BLaER1 treated with 17β-estradiol and CSF1 and Interleukin-3, amounts not matched to agents 10 nM and 100 nM (cell line): ENCODE measurements around the gene METTL16.
"Not testable (repeated sequence)": the region's sequence is repeated elsewhere in the genome, so short reads cannot be mapped to it uniquely, and the experiment has no call there.

Experiments used
- H3K27ac ChIP-seq, 11 experiments: shearing (Covaris generic); formaldehyde crosslinking; 2 replicates each; pipeline ENCODE4 v1.8.1; 2022
- H3K27me3 ChIP-seq, 11 experiments: shearing (Covaris generic); formaldehyde crosslinking; 2 replicates each; pipeline ENCODE4 v1.8.1; 2022
- H3K36me3 ChIP-seq, 11 experiments: shearing (Covaris generic); formaldehyde crosslinking; 2 replicates each; pipeline ENCODE4 v1.8.1; 2022
- H3K4me1 ChIP-seq, 10 experiments: shearing (Covaris generic); formaldehyde crosslinking; 2 replicates each; pipeline ENCODE4 v1.8.1; 2022
- H3K4me2 ChIP-seq, 11 experiments: shearing (Covaris generic); formaldehyde crosslinking; 2 replicates each; pipeline ENCODE4 v1.8.1; 2022
- H3K4me3 ChIP-seq, 10 experiments: shearing (Covaris generic); formaldehyde crosslinking; 2 replicates each; pipeline ENCODE4 v1.8.1; 2022
- H3K9ac ChIP-seq, 11 experiments: shearing (Covaris generic); formaldehyde crosslinking; 2 replicates each; pipeline ENCODE4 v1.8.1; 2022
- H3K9me3 ChIP-seq, 11 experiments: shearing (Covaris generic); formaldehyde crosslinking; replicated peaks in 1 of 11; 2 replicates each; pipeline ENCODE4 v1.8.1; 2022
- H4K20me1 ChIP-seq, 11 experiments: shearing (Covaris generic); formaldehyde crosslinking; 2 replicates each; pipeline ENCODE4 v1.8.1; 2022
- Cebpa-rat ChIP-seq, 11 experiments: shearing (Covaris generic); IDR thresholded peaks; 2 replicates each; pipeline ENCODE4 v1.8.1; 2022

Gene METTL16

GRCh38 chr17:2439997-2440396 is 71.7 kb downstream of the METTL16 start:
- peak overlapping the region in 8 of 11 experiments; percentile 28 to 89 (median 76); a peak in 14 of 22 replicates for H3K27ac ChIP-seq
- TF ChIP-seq Cebpa-rat (IDR thresholded peaks at IDR 0.05): peak in 3 of 11 experiments; percentile 36 to 75 (median 63); a peak in 5 of 22 replicates
- H3K9me3 ChIP-seq, H3K27me3 ChIP-seq, H3K4me3 ChIP-seq: not testable (repeated sequence)
- peaks cover 32 to 90% (median 66%) of the 10 kb centered on the region in 11 experiments for H3K36me3 ChIP-seq
- H3K4me2 ChIP-seq: peak overlapping the region in 5 of 11 experiments; percentile 39 to 86 (median 79); a peak in 10 of 22 replicates
- peak overlapping the region in 4 of 11 experiments; percentile 50 to 73 (median 68); a peak in 8 of 22 replicates for H3K9ac ChIP-seq
- H3K4me1 ChIP-seq: peaks cover 38 to 73% (median 52%) of the 10 kb centered on the region in 10 experiments
- H4K20me1 ChIP-seq: peaks cover 0 to 25% (median 0%) of the 10 kb centered on the region in 11 experiments; a peak in 7 of 22 replicates

DNA sequence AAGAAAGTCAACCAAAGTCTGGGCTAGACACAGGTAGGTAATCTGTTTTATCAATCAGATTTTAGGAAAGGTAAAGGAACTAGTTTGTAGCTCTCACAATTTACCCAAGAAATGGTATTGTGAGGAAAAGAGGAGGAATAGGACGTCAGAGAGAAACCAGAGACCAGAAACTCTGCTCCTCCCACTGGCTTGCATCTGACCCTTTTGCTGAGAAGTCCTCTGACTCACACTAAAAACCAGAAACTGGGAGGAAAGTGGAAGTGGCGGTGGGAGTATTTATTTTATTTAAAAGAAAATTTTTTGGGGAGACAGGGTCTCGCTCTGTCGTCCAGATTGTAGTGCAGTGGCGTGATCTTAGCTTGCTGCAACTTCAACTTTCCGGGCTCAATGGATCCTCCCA is 72.9 kb downstream of the METTL16 start:
- H3K9ac ChIP-seq: peak overlapping the region in 6 of 11 experiments; percentile 34 to 73 (median 65); a peak in 10 of 22 replicates
- no peaks in the 10 kb centered on the region for H3K27me3 ChIP-seq
- peaks cover 0 to 15% (median 0%) of the 10 kb centered on the region in 11 experiments; a peak in 6 of 22 replicates for H4K20me1 ChIP-seq
- H3K4me2 ChIP-seq: peak overlapping the region in 9 of 11 experiments; percentile 8 to 90 (median 79); a peak in 14 of 22 replicates
- H3K27ac ChIP-seq: peak overlapping the region in 9 of 11 experiments; percentile 23 to 89 (median 75); a peak in 15 of 22 replicates
- peaks cover 37 to 90% (median 66%) of the 10 kb centered on the region in 11 experiments for H3K36me3 ChIP-seq
- H3K4me3 ChIP-seq: no peak overlapping the region
- H3K9me3 ChIP-seq: peaks cover 0 to 10% (median 5%) of the 10 kb centered on the region in 11 experiments; a peak in 12 of 22 replicates
- TF ChIP-seq Cebpa-rat (IDR thresholded peaks at IDR 0.05): no peak
- H3K4me1 ChIP-seq: peaks cover 50 to 85% (median 63%) of the 10 kb centered on the region in 10 experiments

DNA sequence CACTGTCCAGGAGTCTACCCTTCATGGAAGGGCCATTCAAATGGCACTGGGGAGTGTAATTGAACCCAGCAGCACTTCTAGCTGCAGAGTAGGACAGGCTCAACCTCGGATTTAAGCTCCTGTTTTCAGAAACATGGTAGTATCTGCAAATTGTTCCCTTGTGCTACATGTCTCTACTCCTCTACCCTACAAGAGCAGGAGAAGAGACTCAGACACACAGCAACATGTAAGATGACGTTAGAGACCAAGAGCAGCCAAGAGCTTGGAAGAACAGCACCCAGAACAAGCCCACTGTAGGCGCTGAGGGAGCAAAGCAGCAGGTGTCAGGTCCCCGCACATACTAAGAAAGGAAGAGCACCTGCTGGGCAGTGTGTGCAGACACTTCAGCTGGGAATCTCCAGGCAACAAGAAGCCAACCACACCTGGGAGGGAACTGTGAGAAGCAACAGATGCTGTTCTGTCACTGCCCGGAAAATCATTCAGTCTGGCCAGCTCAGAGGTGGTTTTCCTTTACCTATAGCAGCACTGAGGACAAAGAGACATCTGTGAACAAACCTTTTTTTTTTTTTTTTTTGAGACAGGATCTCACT is 75.3 kb downstream of the METTL16 start:
- Histone ChIP-seq H3K9ac (peak overlapping the region in 7 of 11 experiments; percentile 10 to 70 (median 57); a peak in 9 of 22 replicates), H3K4me1 (peaks cover 52 to 83% (median 67%) of the 10 kb centered on the region in 10 experiments), H3K27ac (peak overlapping the region in 8 of 11 experiments; percentile 14 to 80 (median 58); a peak in 12 of 22 replicates), H3K4me2 (peak overlapping the region; percentile 63 to 91 (median 79)), H3K4me3 (peak overlapping the region in 4 of 10 experiments; percentile 10 to 47 (median 34); a peak in 4 of 20 replicates), H3K9me3 (peaks cover 0 to 10% (median 5%) of the 10 kb centered on the region in 11 experiments; a peak in 12 of 22 replicates), H4K20me1 (peaks cover 0 to 14% (median 0%) of the 10 kb centered on the region in 11 experiments; a peak in 6 of 22 replicates), H3K36me3 (peaks cover 57 to 93% (median 83%) of the 10 kb centered on the region in 11 experiments), H3K27me3 (no peaks in the 10 kb centered on the region)
- TF ChIP-seq Cebpa-rat (IDR thresholded peaks at IDR 0.05): no peak

GRCh38 chr17:2435862-2436261 is 75.8 kb downstream of the METTL16 start:
- Histone ChIP-seq H3K27me3 (no peaks in the 10 kb centered on the region), H3K4me3 (peak overlapping the region in 4 of 10 experiments; percentile 25 to 47 (median 38); a peak in 7 of 20 replicates), H3K9me3 (peaks cover 0 to 5% (median under 1%) of the 10 kb centered on the region in 11 experiments; a peak in 7 of 22 replicates), H3K27ac (peak overlapping the region in 10 of 11 experiments; percentile 33 to 80 (median 58); a peak in 13 of 22 replicates), H3K4me2 (peak overlapping the region; percentile 63 to 91 (median 79)), H4K20me1 (peaks cover 0 to 14% (median 0%) of the 10 kb centered on the region in 11 experiments; a peak in 6 of 22 replicates), H3K9ac (peak overlapping the region in 10 of 11 experiments; percentile 11 to 70 (median 56); a peak in 16 of 22 replicates), H3K36me3 (peaks cover 55 to 93% (median 83%) of the 10 kb centered on the region in 11 experiments), H3K4me1 (peaks cover 52 to 83% (median 67%) of the 10 kb centered on the region in 10 experiments)
- TF ChIP-seq Cebpa-rat (IDR thresholded peaks at IDR 0.05): no peak

DNA sequence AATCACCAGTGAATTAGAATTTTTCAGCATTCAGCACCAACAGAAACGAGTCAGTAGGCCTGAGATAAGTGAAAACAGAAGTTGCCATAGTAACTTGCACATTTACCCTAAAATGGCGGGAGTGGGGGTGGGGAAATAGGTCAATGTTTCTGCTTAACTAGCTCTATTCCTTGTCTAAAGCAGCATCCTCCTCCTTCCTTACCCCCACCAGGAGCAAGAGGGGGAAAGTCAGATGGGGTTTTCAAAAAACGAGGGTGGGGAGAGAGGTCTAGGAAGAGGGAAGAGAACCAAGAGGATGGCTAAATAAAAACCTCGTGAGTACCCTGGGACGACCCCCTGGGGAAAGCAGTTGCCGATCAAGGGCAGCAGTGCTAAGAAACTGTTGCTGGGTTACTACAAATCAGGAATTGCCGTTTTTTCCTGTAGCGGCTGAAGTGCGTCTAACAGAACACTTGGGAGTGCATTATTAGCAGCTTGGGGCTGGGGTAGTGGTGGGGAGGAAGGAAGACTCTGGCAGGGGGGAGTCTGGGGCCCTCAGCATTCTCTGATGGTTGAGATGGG is 76.4 kb downstream of the METTL16 start:
- Histone ChIP-seq H3K27ac (peak overlapping the region; percentile 33 to 80 (median 58); a peak in 20 of 22 replicates), H3K4me3 (peak overlapping the region in 3 of 10 experiments; percentile 25 to 47 (median 44); a peak in 6 of 20 replicates), H3K4me1 (peaks cover 52 to 78% (median 66%) of the 10 kb centered on the region in 10 experiments), H3K9ac (peak overlapping the region; percentile 9 to 70 (median 55); a peak in 17 of 22 replicates), H3K4me2 (peak overlapping the region; percentile 63 to 91 (median 79)), H4K20me1 (peaks cover 0 to 14% (median 0%) of the 10 kb centered on the region in 11 experiments; a peak in 6 of 22 replicates), H3K36me3 (peaks cover 50 to 93% (median 81%) of the 10 kb centered on the region in 11 experiments), H3K9me3 (no peaks in the 10 kb centered on the region), H3K27me3 (no peaks in the 10 kb centered on the region)
- TF ChIP-seq Cebpa-rat (IDR thresholded peaks at IDR 0.05): no peak

DNA sequence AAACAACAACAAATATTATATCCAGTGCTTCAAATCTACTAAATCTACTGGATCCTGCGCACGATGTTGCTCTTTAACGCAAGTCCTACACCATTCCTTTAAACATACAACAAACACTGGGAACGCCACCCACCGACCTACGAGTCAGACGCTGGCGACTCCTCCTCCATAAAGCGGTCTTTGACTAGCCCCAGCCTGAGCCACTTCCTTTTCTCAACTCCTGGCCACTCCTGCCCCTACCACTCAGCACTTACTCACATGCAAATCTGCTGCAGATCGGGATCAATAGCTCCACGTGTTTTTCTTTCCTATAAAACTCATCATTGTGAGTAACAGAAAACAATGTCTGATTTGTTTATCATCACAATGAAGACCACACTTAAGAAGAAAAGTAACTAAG is 78.0 kb downstream of the METTL16 start:
- peaks cover 50 to 91% (median 72%) of the 10 kb centered on the region in 11 experiments; a peak in 21 of 22 replicates for H3K36me3 ChIP-seq
- peak overlapping the region in 2 of 11 experiments; percentile 71 to 80; a peak in 1 of 22 replicates for H3K27ac ChIP-seq
- no peaks in the 10 kb centered on the region for H3K27me3 ChIP-seq
- peak overlapping the region in 8 of 11 experiments; percentile 30 to 91 (median 85); a peak in 14 of 22 replicates for H3K4me2 ChIP-seq
- no peak overlapping the region for H3K4me3 ChIP-seq
- peaks cover 47 to 62% (median 54%) of the 10 kb centered on the region in 10 experiments for H3K4me1 ChIP-seq
- H3K9ac ChIP-seq: no peak overlapping the region
- no peak for TF ChIP-seq Cebpa-rat (IDR thresholded peaks at IDR 0.05)
- peaks cover 0 to 14% (median 0%) of the 10 kb centered on the region in 11 experiments; a peak in 6 of 22 replicates for H4K20me1 ChIP-seq
- H3K9me3 ChIP-seq: no peaks in the 10 kb centered on the region

DNA sequence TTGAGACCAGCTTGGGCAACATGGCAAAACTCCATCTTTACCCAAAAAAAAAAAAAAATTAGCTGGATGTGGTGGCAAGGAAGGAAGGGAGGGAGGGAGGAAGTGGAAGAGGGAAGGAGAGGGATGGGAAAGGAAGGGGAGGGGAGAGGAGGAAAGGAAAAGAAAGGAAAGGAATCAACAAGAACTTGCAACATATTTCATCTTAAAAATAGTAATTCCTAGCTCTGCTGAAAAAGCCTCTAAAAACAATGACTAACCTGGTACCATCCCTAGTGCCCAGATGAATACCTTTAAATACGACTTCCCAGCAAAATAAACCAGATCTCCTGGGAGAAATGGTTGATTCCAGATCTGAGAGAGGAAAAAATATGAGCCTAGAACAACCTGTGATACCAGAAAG is 83.8 kb downstream of the METTL16 start:
- Histone ChIP-seq H4K20me1 (peaks cover 0 to 7% (median 0%) of the 10 kb centered on the region in 11 experiments; a peak in 3 of 22 replicates), H3K27me3 (no peaks in the 10 kb centered on the region), H3K27ac (no peak overlapping the region), H3K9ac (no peak overlapping the region), H3K9me3 (no peaks in the 10 kb centered on the region), H3K4me3 (no peak overlapping the region), H3K36me3 (peaks cover 32 to 87% (median 64%) of the 10 kb centered on the region in 11 experiments), H3K4me2 (peak overlapping the region in 2 of 11 experiments; percentile 9 to 43; a peak in 3 of 22 replicates), H3K4me1 (peaks cover 0 to 11% (median 4%) of the 10 kb centered on the region in 10 experiments; a peak in 9 of 20 replicates)
- no peak for TF ChIP-seq Cebpa-rat (IDR thresholded peaks at IDR 0.05)

DNA sequence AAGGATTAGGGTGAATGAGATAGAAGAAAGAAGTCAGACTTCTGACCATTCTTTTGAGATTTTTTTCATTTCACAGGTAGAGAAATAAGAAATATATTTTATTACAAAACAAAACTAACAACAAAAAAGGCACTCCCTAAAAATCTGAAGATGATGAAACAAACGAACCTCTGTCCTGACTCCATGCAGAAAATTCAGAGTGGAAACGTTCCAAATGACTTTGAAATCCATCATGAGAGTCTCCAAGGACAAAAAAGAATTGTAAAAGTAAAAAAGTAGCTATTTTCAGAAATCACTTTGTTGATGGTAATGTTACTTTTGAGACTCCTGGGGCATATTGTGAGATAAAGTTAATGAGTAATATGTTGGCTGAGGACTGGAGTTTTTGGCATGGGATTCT is 84.5 kb downstream of the METTL16 start:
- Histone ChIP-seq H3K4me3 (no peak overlapping the region), H3K9me3 (no peaks in the 10 kb centered on the region), H4K20me1 (peaks cover 0 to 7% (median 0%) of the 10 kb centered on the region in 11 experiments; a peak in 3 of 22 replicates), H3K9ac (no peak overlapping the region), H3K36me3 (peaks cover 25 to 86% (median 59%) of the 10 kb centered on the region in 11 experiments), H3K4me2 (no peak overlapping the region), H3K27me3 (no peaks in the 10 kb centered on the region), H3K4me1 (peaks cover 0 to 7% (median 4%) of the 10 kb centered on the region in 10 experiments; a peak in 8 of 20 replicates), H3K27ac (no peak overlapping the region)
- no peak for TF ChIP-seq Cebpa-rat (IDR thresholded peaks at IDR 0.05)
